IPS DF 4.7 (cell line): ENCODE data around the gene PPOX.

Experiments used
- DNase-seq: peaks from one replicate; pipeline ENCODE4 v3.0.0-alpha.2; 2013; ENCODE audit warnings: low spot score; ENCODE audit errors: extremely low read depth

Gene PPOX

GRCh38 chr1:161153176-161153575 is 13.1 kb upstream of the PPOX start:
- no peak for DNase-seq

GRCh38 chr1:161153682-161154337 is 12.4 kb upstream of the PPOX start, which contains the start of gene UFC1:
TSS of gene UFC1 (plus strand) at chr1:161153978. CDS start at chr1:161153998, 20 bp downstream.
- DNase-seq, result no peak

GRCh38 chr1:161157867-161158266 is 8.4 kb upstream of the PPOX start:
- no peak for DNase-seq

GRCh38 chr1:161158316-161159010 is 7.8 kb upstream of the PPOX start:
- no peak for DNase-seq

- no peak for DNase-seq
Measured at GRCh38 chr1:161159087-161159912, 6.9 kb upstream of the PPOX start, which contains the start of gene USP21. TSS of gene USP21 (plus strand) at chr1:161159500. CDS start at chr1:161160641, 1,141 bp downstream.

- no peak for DNase-seq
Measured at GRCh38 chr1:161159913-161160243, 6.3 kb upstream of the PPOX start.

- DNase-seq, result no peak
Measured at GRCh38 chr1:161160671-161161145, 5.5 kb upstream of the PPOX start.

- no peak for DNase-seq
Measured at GRCh38 chr1:161161652-161162051, 4.6 kb upstream of the PPOX start.

GRCh38 chr1:161162052-161162451 is 4.2 kb upstream of the PPOX start:
- DNase-seq, result no peak

GRCh38 chr1:161162806-161163205 is 3.4 kb upstream of the PPOX start:
- no peak for DNase-seq

- DNase-seq, result no peak
Measured at GRCh38 chr1:161163793-161164192, 2.4 kb upstream of the PPOX start.

GRCh38 chr1:161164901-161165610 is 1.2 kb upstream of the PPOX start:
- no peak for DNase-seq

GRCh38 chr1:161166669-161167548 is 683 bp downstream of the PPOX start:
- DNase-seq, result no peak

- no peak for DNase-seq
Measured at GRCh38 chr1:161168906-161169305, 2.7 kb downstream of the PPOX start.

- no peak for DNase-seq
Measured at GRCh38 chr1:161171191-161171590, 5.0 kb downstream of the PPOX start.

- no peak for DNase-seq
Measured at GRCh38 chr1:161171696-161172095, 5.5 kb downstream of the PPOX start.

- DNase-seq, result no peak
Measured at GRCh38 chr1:161172349-161172748, 6.1 kb downstream of the PPOX start.

- DNase-seq, result no peak
Measured at GRCh38 chr1:161172776-161173376, 6.7 kb downstream of the PPOX start.

- no peak for DNase-seq
Measured at GRCh38 chr1:161173711-161174110, 7.5 kb downstream of the PPOX start.

- DNase-seq, result no peak
Measured at GRCh38 chr1:161174911-161175310, 8.7 kb downstream of the PPOX start.
